Common myeloid progenitor, CD34-positive (primary cell): ENCODE data around the gene ATP6AP1. TPM values are rescaled to one million over a fixed set of nuclear protein-coding genes. Genes with fewer than 3 reads are reported as not detected.
A peak's percentile ranks its signal among the peaks of the same experiment; 100 is the strongest.

Source experiments
- CTCF ChIA-PET: fragments of 350-600 bp; sonication (Branson Sonifier 250); formaldehyde crosslinking; loops from one replicate; lab custom pipeline; 2021; ENCODE audit warnings: antibody characterized with exemption; lab: Charles Lee
- POLR2A ChIA-PET: fragments of 350-600 bp; sonication (Branson Sonifier 250); formaldehyde crosslinking; loops from one replicate; lab custom pipeline; 2021; ENCODE audit warnings: antibody characterized with exemption; lab: Charles Lee
- DNase-seq, 3 donors: peaks; one replicate each; pipeline versions ENCODE4 v3.0.0 to v3.0.0-alpha.2; 2013
- H3K27ac ChIP-seq, 2 experiments: 1 replicate in 1 of 2; 2 replicates in 1 of 2; pipeline ENCODE4 v1.7.0; 2013; ENCODE audit warnings: inconsistent platforms in 2 of 2, low read length in 2 of 2, mild to moderate bottlenecking in 2 of 2, low read depth in 1 of 2, moderate library complexity in 1 of 2; ENCODE audit not compliant: severe bottlenecking in 2 of 2, insufficient read depth in 1 of 2, poor library complexity in 1 of 2
- H3K27me3 ChIP-seq, 5 experiments: replicated peaks in 2 of 5; 1 replicate in 3 of 5; 2 replicates in 2 of 5; pipeline versions ENCODE4 v1.6.1 to v1.7.0; 2013; ENCODE audit warnings: low read length in 4 of 5, mild to moderate bottlenecking in 2 of 5, moderate library complexity in 2 of 5, inconsistent platforms in 1 of 5; ENCODE audit not compliant: insufficient read depth in 5 of 5, control insufficient read depth in 4 of 5
- H3K36me3 ChIP-seq, 4 experiments: 1 replicate in 2 of 4; 2 replicates in 2 of 4; pipeline versions ENCODE4 v1.6.1 to v1.7.0; 2013; ENCODE audit warnings: low read length in 3 of 4, control low read depth in 1 of 4, mild to moderate bottlenecking in 1 of 4; ENCODE audit not compliant: control insufficient read depth in 4 of 4, insufficient read depth in 4 of 4
- H3K4me1 ChIP-seq, 4 experiments: 1 replicate in 3 of 4; 2 replicates in 1 of 4; pipeline versions ENCODE4 v1.6.1 to v1.7.1; 2013; ENCODE audit warnings: low read length in 3 of 4, mild to moderate bottlenecking in 3 of 4, control low read depth in 1 of 4, inconsistent platforms in 1 of 4, moderate library complexity in 1 of 4; ENCODE audit not compliant: control insufficient read depth in 4 of 4, insufficient read depth in 4 of 4; ENCODE audit errors: control extremely low read depth in 1 of 4
- H3K4me3 ChIP-seq, 7 experiments: 1 replicate in 4 of 7; 2 replicates in 3 of 7; pipeline versions ENCODE4 v1.5.1 to v1.7.0; 2013; ENCODE audit warnings: mild to moderate bottlenecking in 7 of 7, low read length in 6 of 7, moderate library complexity in 6 of 7, inconsistent platforms in 2 of 7, low read depth in 2 of 7, control low read depth in 1 of 7; ENCODE audit not compliant: insufficient read depth in 4 of 7, control insufficient read depth in 1 of 7; ENCODE audit errors: extremely low read depth in 1 of 7
- H3K9me3 ChIP-seq, 5 experiments: 1 replicate in 4 of 5; 2 replicates in 1 of 5; pipeline versions ENCODE4 v1.6.1 to v1.7.1; 2013; ENCODE audit warnings: low read length in 4 of 5, mild to moderate bottlenecking in 2 of 5, inconsistent platforms in 1 of 5, low read depth in 1 of 5, moderate library complexity in 1 of 5; ENCODE audit not compliant: control insufficient read depth in 4 of 5, insufficient read depth in 2 of 5; ENCODE audit errors: control extremely low read depth in 1 of 5
- WGBS: methylation state at CpG from one replicate; pipeline ENCODE4 v1.1.5; 2013; ENCODE audit not compliant: insufficient coverage; 5-methylcytosine and 5-hydroxymethylcytosine counted together
- polyA plus RNA-seq: library from polyadenylated mRNA; unstranded; fragments of 120-200 nt; gene quantifications from one replicate; pipeline ENCODE4 v1.2.1, GENCODE V29; 2013

The ATP6AP1 gene, protein sequence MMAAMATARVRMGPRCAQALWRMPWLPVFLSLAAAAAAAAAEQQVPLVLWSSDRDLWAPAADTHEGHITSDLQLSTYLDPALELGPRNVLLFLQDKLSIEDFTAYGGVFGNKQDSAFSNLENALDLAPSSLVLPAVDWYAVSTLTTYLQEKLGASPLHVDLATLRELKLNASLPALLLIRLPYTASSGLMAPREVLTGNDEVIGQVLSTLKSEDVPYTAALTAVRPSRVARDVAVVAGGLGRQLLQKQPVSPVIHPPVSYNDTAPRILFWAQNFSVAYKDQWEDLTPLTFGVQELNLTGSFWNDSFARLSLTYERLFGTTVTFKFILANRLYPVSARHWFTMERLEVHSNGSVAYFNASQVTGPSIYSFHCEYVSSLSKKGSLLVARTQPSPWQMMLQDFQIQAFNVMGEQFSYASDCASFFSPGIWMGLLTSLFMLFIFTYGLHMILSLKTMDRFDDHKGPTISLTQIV
- polyA plus RNA-seq: 81.2 TPM

GRCh38 chrX:154428176-154429171 lies at the start of gene ATP6AP1:
Gene ATP6AP1, plus strand, starts transcription at chrX:154428677. Its CDS starts 16 bp downstream, at chrX:154428693.
- H3K9me3 ChIP-seq: no peaks in the 10 kb centered on the region
- peak within 1 kb of the TSS; percentile 49 to 84 (median 70) for H3K4me3 ChIP-seq
- H3K4me1 ChIP-seq: peaks cover 0 to 47% (median 42%) of the 10 kb centered on the region in 4 experiments
- peak; percentile 89 to 94 (median 93) for DNase-seq
- peaks cover 3 to 19% (median 9%) of the 10 kb centered on the region in 4 experiments for H3K36me3 ChIP-seq
- WGBS: 33% methylated on average over 86 of the region's 87 CpGs
- H3K27me3 ChIP-seq: peaks cover 0 to 4% (median 0%) of the 10 kb centered on the region in 5 experiments
- POLR2A ChIA-PET: interaction anchor here (0.7 to 1.1 kb wide), 2 partner anchors 16 to 30 kb away, joined by 3 read pairs; no protein-coding TSS in a partner anchor
- H3K27ac ChIP-seq: peak within 1 kb of the TSS in 1 of 2 experiments; percentile 74
- CTCF ChIA-PET: interaction anchor here (0.8 to 2.7 kb wide), 4 partner anchors 8 to 26 kb away, joined by 3 to 12 read pairs (median 3); partner anchors contain the start of genes DNASE1L1 and TAFAZZIN

GRCh38 chrX:154378799-154379568 lies 49.5 kb upstream of the ATP6AP1 start, which contains the start of gene EMD:
Gene EMD, plus strand, starts transcription at chrX:154379295. Its CDS starts 190 bp downstream, at chrX:154379485.
- Histone ChIP-seq H3K9me3 (peaks cover 0 to 9% (median 0%) of the 10 kb centered on the region in 5 experiments), H3K27ac (peak within 1 kb of the TSS; percentile 93 to 95), H3K36me3 (peaks cover 0 to 8% (median 2%) of the 10 kb centered on the region in 4 experiments), H3K4me3 (peak within 1 kb of the TSS; percentile 57 to 80 (median 71)), H3K4me1 (peaks cover 0 to 31% (median 18%) of the 10 kb centered on the region in 4 experiments), H3K27me3 (peaks cover 0 to 4% (median 0%) of the 10 kb centered on the region in 5 experiments)
- ChIA-PET POLR2A (no interaction called here), CTCF (interaction anchor here (2.0 kb wide), 1 partner anchor 148 kb away, joined by 4 read pairs; no protein-coding TSS in a partner anchor)
- peak; percentile 97 to 99 (median 98) for DNase-seq
- whole genome bisulfite sequencing: 37% methylated on average over 66 of the region's 103 CpGs

- Histone ChIP-seq H3K27me3 (no peaks in the 10 kb centered on the region), H3K4me1 (peaks cover 0 to 31% (median 20%) of the 10 kb centered on the region in 4 experiments), H3K36me3 (peaks cover 0 to 8% (median 2%) of the 10 kb centered on the region in 4 experiments), H3K27ac (peak overlapping the region; percentile 93 to 95), H3K9me3 (peaks cover 0 to 9% (median 0%) of the 10 kb centered on the region in 5 experiments), H3K4me3 (peak overlapping the region; percentile 57 to 80 (median 71))
- WGBS: 44% methylated on average over 26 of the region's 38 CpGs
- CTCF ChIA-PET: interaction anchor here (2.0 kb wide), 1 partner anchor 148 kb away, joined by 4 read pairs; no protein-coding TSS in a partner anchor
- POLR2A ChIA-PET: no interaction called here
- DNase-seq: no peak
Measured at GRCh38 chrX:154379569-154379951, 48.9 kb upstream of the ATP6AP1 start.

GRCh38 chrX:154380153-154380552 lies 48.3 kb upstream of the ATP6AP1 start:
- Histone ChIP-seq H3K27ac (peak overlapping the region; percentile 93 to 95), H3K36me3 (peaks cover 0 to 8% (median 2%) of the 10 kb centered on the region in 4 experiments), H3K4me1 (peaks cover 0 to 27% (median 20%) of the 10 kb centered on the region in 4 experiments), H3K9me3 (peaks cover 0 to 9% (median 0%) of the 10 kb centered on the region in 5 experiments), H3K27me3 (no peaks in the 10 kb centered on the region), H3K4me3 (peak overlapping the region; percentile 57 to 80 (median 71))
- ChIA-PET POLR2A (no interaction called here), CTCF (interaction anchor here (2.0 kb wide), 1 partner anchor 147 kb away, joined by 4 read pairs; no protein-coding TSS in a partner anchor)
- no peak for DNase-seq
- WGBS: 72% methylated on average over 12 of the region's 13 CpGs

- Histone ChIP-seq H3K4me3 (peak overlapping the region in 1 of 7 experiments; percentile 74), H3K27me3 (no peaks in the 10 kb centered on the region), H3K4me1 (peaks cover 0 to 27% (median 20%) of the 10 kb centered on the region in 4 experiments), H3K9me3 (peaks cover 0 to 9% (median 0%) of the 10 kb centered on the region in 5 experiments), H3K36me3 (peaks cover 0 to 8% (median 2%) of the 10 kb centered on the region in 4 experiments), H3K27ac (peak overlapping the region in 1 of 2 experiments; percentile 95)
- 82% methylated on average over 7 of the region's 14 CpGs for WGBS
- CTCF ChIA-PET: no interaction called here
- POLR2A ChIA-PET: no interaction called here
- no peak for DNase-seq
Measured at GRCh38 chrX:154380787-154381186, 47.7 kb upstream of the ATP6AP1 start.
